NCI-H1092 (cell line): ENCODE results near the gene SNX18.
"Not testable (repeated sequence)": the region's sequence is repeated elsewhere in the genome, so short reads cannot be mapped to it uniquely, and the experiment has no call there.

ENCODE experiments used
- DNase-seq: peaks from one replicate; lab custom pipeline; 2025; lab: John Stamatoyannopoulos, UW

SNX18 gene

GRCh38 chr5:54519509-54519876, 1.9 kb downstream of the SNX18 start:
- no peak for DNase-seq

GRCh38 chr5:54520438-54520846, 2.9 kb downstream of the SNX18 start:
- no peak for DNase-seq

GRCh38 chr5:54520940-54521339, 3.4 kb downstream of the SNX18 start:
- no peak for DNase-seq

- no peak for DNase-seq
These were observed 4.4 kb downstream of the SNX18 start for GRCh38 chr5:54521856-54522479.

- no peak for DNase-seq
These were observed 6.0 kb downstream of the SNX18 start for GRCh38 chr5:54523534-54523933.

GRCh38 chr5:54524082-54524481, 6.5 kb downstream of the SNX18 start:
- no peak for DNase-seq

- DNase-seq = no peak
These were observed 7.1 kb downstream of the SNX18 start for GRCh38 chr5:54524704-54525103.

- DNase-seq = no peak
These were observed 7.7 kb downstream of the SNX18 start for GRCh38 chr5:54525261-54525660.

GRCh38 chr5:54525692-54526091, 8.1 kb downstream of the SNX18 start:
- DNase-seq = no peak

- no peak for DNase-seq
These were observed 9.2 kb downstream of the SNX18 start for GRCh38 chr5:54526604-54527288.

GRCh38 chr5:54528633-54529209, 11.2 kb downstream of the SNX18 start:
- DNase-seq = no peak

GRCh38 chr5:54529565-54529964, 12.0 kb downstream of the SNX18 start:
- DNase-seq = no peak

GRCh38 chr5:54531546-54531945, 14.0 kb downstream of the SNX18 start:
- DNase-seq = no peak

GRCh38 chr5:54533541-54534190, 16.1 kb downstream of the SNX18 start:
- DNase-seq = no peak

- DNase-seq = no peak
These were observed 16.8 kb downstream of the SNX18 start for GRCh38 chr5:54534191-54535004.

GRCh38 chr5:54535149-54535844, 17.7 kb downstream of the SNX18 start:
- no peak for DNase-seq

GRCh38 chr5:54536375-54536774, 18.8 kb downstream of the SNX18 start:
- DNase-seq = not testable (repeated sequence)

GRCh38 chr5:54536861-54537260, 19.3 kb downstream of the SNX18 start:
- not testable (repeated sequence) for DNase-seq

GRCh38 chr5:54537725-54538124, 20.2 kb downstream of the SNX18 start:
- DNase-seq = no peak

- no peak for DNase-seq
These were observed 20.6 kb downstream of the SNX18 start for GRCh38 chr5:54538156-54538555.

GRCh38 chr5:54539001-54539400, 21.4 kb downstream of the SNX18 start:
- no peak for DNase-seq

GRCh38 chr5:54540286-54540685, 22.7 kb downstream of the SNX18 start:
- DNase-seq = no peak
